Keratinocyte (primary cell): Measurements from ENCODE around the gene ERFL. TPM values are rescaled to one million over a fixed set of nuclear protein-coding genes. Genes with fewer than 3 reads are reported as not detected.
A peak's percentile ranks its signal among the peaks of the same experiment; 100 is the strongest.

Experiments
- DNase-seq: peaks from one replicate; pipeline ENCODE4 v3.0.0-alpha.2; 2011; ENCODE audit warnings: low read depth, missing footprints, low spot score
- FAIRE-seq: peaks from 2 replicates; lab custom pipeline; 2011; peaks lifted over from hg19 to GRCh38; lab: Jason Lieb, UNC
- H2AFZ ChIP-seq: 2 replicates; pipeline ENCODE4 v1.6.0; 2012; ENCODE audit warnings: low read length, control low read depth, inconsistent platforms; ENCODE audit not compliant: control insufficient read depth
- H3K27ac ChIP-seq: 2 replicates; pipeline ENCODE4 v1.5.1; 2011; ENCODE audit warnings: low read length; ENCODE audit not compliant: control insufficient read depth, insufficient read depth
- H3K27me3 ChIP-seq: 3 replicates; pipeline ENCODE4 v1.6.0; 2011; ENCODE audit warnings: low read length; ENCODE audit not compliant: control insufficient read depth, insufficient read depth; ENCODE audit errors: extremely low read depth
- H3K36me3 ChIP-seq, 2 experiments: 2 replicates in 1 of 2; 3 replicates in 1 of 2; pipeline ENCODE4 v1.5.1; 2011; ENCODE audit warnings: low read length in 2 of 2, mild to moderate bottlenecking in 1 of 2; ENCODE audit not compliant: control insufficient read depth in 2 of 2, insufficient read depth in 2 of 2; ENCODE audit errors: extremely low read depth in 1 of 2
- H3K4me1 ChIP-seq: 3 replicates; pipeline ENCODE4 v1.5.1; 2011; ENCODE audit warnings: low read length; ENCODE audit not compliant: control insufficient read depth, insufficient read depth; ENCODE audit errors: extremely low read depth
- H3K4me2 ChIP-seq: 3 replicates; pipeline ENCODE4 v1.6.0; 2011; ENCODE audit warnings: low read depth, low read length; ENCODE audit not compliant: control insufficient read depth, insufficient read depth; ENCODE audit errors: extremely low read depth
- H3K4me3 ChIP-seq, 3 experiments: fragments of 200-600 bp in 1 of 3; sonication (generic) in 1 of 3; 2 replicates in 2 of 3; 3 replicates in 1 of 3; pipeline ENCODE4 v1.5.1; 2011 to 2016; ENCODE audit warnings: low read length in 3 of 3, mild to moderate bottlenecking in 3 of 3, control low read depth in 2 of 3, inconsistent platforms in 1 of 3, low read depth in 1 of 3, mixed read lengths in 1 of 3, mixed run types in 1 of 3, moderate library complexity in 1 of 3; ENCODE audit not compliant: control insufficient read depth in 2 of 3, insufficient read depth in 2 of 3; ENCODE audit errors: extremely low read depth in 1 of 3
- H3K79me2 ChIP-seq: 2 replicates; pipeline ENCODE4 v1.6.0; 2012; ENCODE audit warnings: low read length; ENCODE audit not compliant: control insufficient read depth, insufficient read depth
- H3K9ac ChIP-seq: 3 replicates; pipeline ENCODE4 v1.6.0; 2011; ENCODE audit warnings: low read length; ENCODE audit not compliant: control insufficient read depth, insufficient read depth; ENCODE audit errors: extremely low read depth
- H3K9me1 ChIP-seq: 3 replicates; pipeline ENCODE4 v1.6.0; 2011; ENCODE audit warnings: low read length; ENCODE audit not compliant: control insufficient read depth, insufficient read depth; ENCODE audit errors: extremely low read depth
- H3K9me3 ChIP-seq: 2 replicates; pipeline ENCODE4 v1.5.1; 2012; ENCODE audit warnings: low read depth, low read length; ENCODE audit not compliant: control insufficient read depth
- H4K20me1 ChIP-seq: 3 replicates; pipeline ENCODE4 v1.6.0; 2011; ENCODE audit warnings: low read length; ENCODE audit not compliant: control insufficient read depth, insufficient read depth; ENCODE audit errors: extremely low read depth
- EZH2 ChIP-seq: IDR thresholded peaks from one replicate; pipeline ENCODE4 v1.6.1; 2012; ENCODE audit warnings: inconsistent platforms, mild to moderate bottlenecking, low read length, moderate library complexity
- dilution Hi-C: fragments of 300-500 bp; cut with MboI; formaldehyde crosslinking; loops from one replicate; pipeline ENCODE4 v1.7.0; 2020; ENCODE audit warnings: low sequenced_read_pairs; ENCODE audit not compliant: extremely low pct_ligation_motif_present
- polyA plus RNA-seq, 5 experiments: library from polyadenylated mRNA; depleted of rRNA in 3 of 5; stranded (reverse) in 3 of 5; stranded (forward) in 1 of 5; unstranded in 1 of 5; fragments of >200 nt; gene quantifications; 1 replicate in 1 of 5; 2 replicates in 3 of 5; 3 replicates in 1 of 5; pipeline versions ENCODE4 v1.2.1 to v1.2.3, GENCODE V29; 2011 to 2012; ENCODE audit warnings: missing spikeins in 2 of 5, low read depth in 1 of 5, low replicate concordance in 1 of 5
- small RNA-seq, 3 experiments: library from RNA; depleted of rRNA; stranded (forward); fragments of <200 nt; gene quantifications; one replicate each; pipeline ENCODE3, GENCODE V24; 2012; ENCODE audit warnings: low read depth in 3 of 3, low replicate concordance in 1 of 3; ENCODE audit not compliant: insufficient read length in 3 of 3
- TF ChIP-seq, protein P1 (sequence below), 3 experiments: IDR thresholded peaks in 1 of 3; conservative IDR thresholded peaks in 1 of 3; optimal IDR thresholded peaks in 1 of 3; 2 replicates in 2 of 3; 3 replicates in 1 of 3; pipeline versions ENCODE3 to v1.5.1; 2011; ENCODE audit warnings: low read length in 3 of 3, mild to moderate bottlenecking in 3 of 3, moderate library complexity in 2 of 3, control low read depth in 1 of 3, inconsistent platforms in 1 of 3; ENCODE audit not compliant: insufficient read depth in 2 of 3; ENCODE audit errors: extremely low read depth in 1 of 3

ERFL gene
- polyA plus RNA-seq, 1 donor (not counting 4 experiments of a cell fraction or from before 2014, with no cell fraction given): not detected

GRCh38 chr19:41859618-41860418 is 68.4 kb downstream of the ERFL start, which contains the start of gene RPS19:
TSS of gene RPS19 (plus strand) at chr19:41860255. CDS start at chr19:41860775, 520 bp downstream.
- H3K4me3 ChIP-seq: peak within 1 kb of the TSS; percentile 93 to 99 (median 97)
- peak; percentile 77 for FAIRE-seq
- dilution Hi-C loops: no loop called here

DNA sequence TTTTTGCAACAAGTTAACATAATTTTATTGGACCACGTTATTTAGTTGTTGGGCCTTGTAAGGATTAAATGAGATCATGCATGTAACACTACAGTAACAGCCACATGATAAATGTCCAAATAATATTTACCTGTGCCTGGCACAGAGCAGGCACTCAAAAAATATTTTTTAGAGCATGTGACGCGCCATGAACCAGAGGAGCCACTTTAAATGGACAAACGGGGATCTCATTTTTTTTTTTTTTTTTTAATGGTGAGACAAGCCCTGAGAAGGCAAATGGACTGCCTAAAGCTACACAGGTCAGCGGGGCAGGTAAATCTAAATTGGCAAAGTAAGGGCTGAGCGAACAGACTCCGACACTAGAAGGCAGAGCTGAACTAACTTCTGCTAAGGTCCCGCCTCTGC is 69.0 kb downstream of the ERFL start:
- dilution Hi-C loops: no loop called here
- Histone ChIP-seq H3K4me3 (peak overlapping the region; percentile 29 to 99 (median 36)), H3K9ac (peak overlapping the region; percentile 99), H3K9me1 (peaks cover 2% of the 10 kb centered on the region), H3K4me1 (peaks cover 28% of the 10 kb centered on the region), H4K20me1 (peaks cover 20% of the 10 kb centered on the region), H3K36me3 (peaks cover 25 to 35% of the 10 kb centered on the region in 2 experiments), H3K4me2 (peak overlapping the region; percentile 74), H2AFZ (peak overlapping the region; percentile 41), H3K9me3 (no peaks in the 10 kb centered on the region), H3K27ac (peak overlapping the region; percentile 94), H3K27me3 (peaks cover 4% of the 10 kb centered on the region), H3K79me2 (peaks cover 41% of the 10 kb centered on the region)
- FAIRE-seq: no peak
- TF ChIP-seq, protein P1, sequence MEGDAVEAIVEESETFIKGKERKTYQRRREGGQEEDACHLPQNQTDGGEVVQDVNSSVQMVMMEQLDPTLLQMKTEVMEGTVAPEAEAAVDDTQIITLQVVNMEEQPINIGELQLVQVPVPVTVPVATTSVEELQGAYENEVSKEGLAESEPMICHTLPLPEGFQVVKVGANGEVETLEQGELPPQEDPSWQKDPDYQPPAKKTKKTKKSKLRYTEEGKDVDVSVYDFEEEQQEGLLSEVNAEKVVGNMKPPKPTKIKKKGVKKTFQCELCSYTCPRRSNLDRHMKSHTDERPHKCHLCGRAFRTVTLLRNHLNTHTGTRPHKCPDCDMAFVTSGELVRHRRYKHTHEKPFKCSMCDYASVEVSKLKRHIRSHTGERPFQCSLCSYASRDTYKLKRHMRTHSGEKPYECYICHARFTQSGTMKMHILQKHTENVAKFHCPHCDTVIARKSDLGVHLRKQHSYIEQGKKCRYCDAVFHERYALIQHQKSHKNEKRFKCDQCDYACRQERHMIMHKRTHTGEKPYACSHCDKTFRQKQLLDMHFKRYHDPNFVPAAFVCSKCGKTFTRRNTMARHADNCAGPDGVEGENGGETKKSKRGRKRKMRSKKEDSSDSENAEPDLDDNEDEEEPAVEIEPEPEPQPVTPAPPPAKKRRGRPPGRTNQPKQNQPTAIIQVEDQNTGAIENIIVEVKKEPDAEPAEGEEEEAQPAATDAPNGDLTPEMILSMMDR (optimal IDR thresholded peaks at IDR 0.05 in 1 of 3, IDR thresholded peaks at IDR 0.05 in 1 of 3, conservative IDR thresholded peaks at IDR 0.05 in 1 of 3; ENCODE audit: extremely low read depth in 1 of 3, insufficient read depth in 2 of 3, low read length in 3 of 3): peak in 1 of 3 experiments; percentile 40
- TF ChIP-seq EZH2: no peak
- no peak for DNase-seq

More at GRCh38 chr19:41859618-41860418, 68.4 kb downstream of the ERFL start, which contains the start of gene RPS19:
- Histone ChIP-seq H3K36me3 (peaks cover 30 to 41% of the 10 kb centered on the region in 2 experiments), H3K27ac (peak within 1 kb of the TSS; percentile 94), H3K27me3 (no peaks in the 10 kb centered on the region), H3K79me2 (peaks cover 47% of the 10 kb centered on the region), H3K4me2 (peak within 1 kb of the TSS; percentile 100), H3K4me1 (peaks cover 28% of the 10 kb centered on the region), H4K20me1 (peaks cover 25% of the 10 kb centered on the region), H3K9me1 (peaks cover 2% of the 10 kb centered on the region), H3K9ac (peak within 1 kb of the TSS; percentile 99), H2AFZ (peak within 1 kb of the TSS; percentile 93), H3K9me3 (no peaks in the 10 kb centered on the region)
- TF ChIP-seq, protein P1 (optimal IDR thresholded peaks at IDR 0.05 in 1 of 3, IDR thresholded peaks at IDR 0.05 in 1 of 3, conservative IDR thresholded peaks at IDR 0.05 in 1 of 3; ENCODE audit: extremely low read depth in 1 of 3, insufficient read depth in 2 of 3, low read length in 3 of 3): peak in 1 of 3 experiments; percentile 60
- no peak for TF ChIP-seq EZH2
- DNase-seq: peak; percentile 93

Small RNA genes within 50 kb of the gene (small RNA-seq; reads per million reads assigned to genes)
- 0 to 0.25 (median 0) reads per million in 3 experiments for gene MIR6797

Other genes starting within 250 kb of the ERFL start
- gene CEACAM7, start 240.2 kb downstream of the ERFL start, polyA plus RNA-seq: not detected in 3 replicates
- gene CEACAM5, start 219.8 kb downstream of the ERFL start, polyA plus RNA-seq: 0.03 TPM in 1 of 3 replicates, not detected in the others
- gene CEACAM6, start 172.9 kb downstream of the ERFL start, polyA plus RNA-seq: 0.28 to 1.2 TPM (median 1.00 TPM) in 3 replicates
- gene CEACAM3, start 131.9 kb downstream of the ERFL start, polyA plus RNA-seq: not detected in 3 replicates
- not detected in 3 replicates for gene LYPD4, start 83.8 kb downstream of the ERFL start, polyA plus RNA-seq
- gene DMRTC2, start 83.4 kb downstream of the ERFL start, polyA plus RNA-seq: not detected in 3 replicates
- 2,269 to 3,039 TPM (median 2,290 TPM) in 3 replicates for gene RPS19, start 68.2 kb downstream of the ERFL start, polyA plus RNA-seq
- 0.07 to 0.19 TPM (median 0.14 TPM) in 3 replicates for gene CD79A, start 51.2 kb downstream of the ERFL start, polyA plus RNA-seq
- gene ARHGEF1, start 45.3 kb downstream of the ERFL start, polyA plus RNA-seq: 30.5 to 58.4 TPM (median 43.1 TPM) in 3 replicates
- 107 to 232 TPM (median 132 TPM) in 3 replicates for gene RABAC1, start 30.9 kb upstream of the ERFL start, polyA plus RNA-seq
- gene ATP1A3, start 65.8 kb upstream of the ERFL start, polyA plus RNA-seq: 0.05 to 0.09 TPM in 2 of 3 replicates, not detected in the other
- gene GRIK5, start 141.8 kb upstream of the ERFL start, polyA plus RNA-seq: 0.06 to 0.44 TPM (median 0.17 TPM) in 3 replicates
- 6.8 to 14.7 TPM (median 13.1 TPM) in 3 replicates for gene ZNF574, start 147.7 kb upstream of the ERFL start, polyA plus RNA-seq
- gene POU2F2, start 204.0 kb upstream of the ERFL start, polyA plus RNA-seq: 7.0 to 9.6 TPM (median 7.1 TPM) in 3 replicates